Measurements from ENCODE around the gene PPHLN1. TPM values are rescaled to one million over a fixed set of nuclear protein-coding genes. Genes with fewer than 3 reads are reported as not detected.
A peak's percentile ranks its signal among the peaks of the same experiment; 100 is the strongest.

Gene PPHLN1
- total and polyA plus RNA-seq, 2 of the 8 experiments (the other 6 are each of a cell fraction or from before 2014, with no cell fraction given) = 34.3 to 71.6 TPM

GRCh38 chr12:42325653-42326474, at the start of gene PPHLN1, which contains the start of gene ZCRB1 (continued):
- no peak for TF ChIP-seq NRF1 (IDR thresholded peaks at IDR 0.05; ENCODE audit: low read depth, low read length)
- no peak for TF ChIP-seq CHD2 (IDR thresholded peaks at IDR 0.05; ENCODE audit: low read length)
- TF ChIP-seq RAD21 (IDR thresholded peaks at IDR 0.05 in 1 of 2, conservative IDR thresholded peaks at IDR 0.05 in 1 of 2; ENCODE audit: low read depth in 2 of 2, low read length in 2 of 2) = peak in 1 of 2 experiments; percentile 1; a peak in 1 of 4 replicates
- TF ChIP-seq SAP30 (IDR thresholded peaks at IDR 0.05; ENCODE audit: insufficient read depth, insufficient replicate concordance, low read length) = peak; percentile 40
- TF ChIP-seq ATF3 (IDR thresholded peaks at IDR 0.05; ENCODE audit: insufficient read depth, low read depth, low read length) = peak; percentile 74
- no peak for TF ChIP-seq POU5F1 (IDR thresholded peaks at IDR 0.05; ENCODE audit: low read depth, low read length)
- TF ChIP-seq JUN (IDR thresholded peaks at IDR 0.05; ENCODE audit: low read depth, low read length) = no peak
- peak; percentile 89 for TF ChIP-seq PHF8 (conservative IDR thresholded peaks at IDR 0.05; ENCODE audit: low read depth, low read length)
- TF ChIP-seq SP2 (IDR thresholded peaks at IDR 0.05; ENCODE audit: low read length) = no peak
- peak; percentile 24 to 92; a peak in 2 of 4 replicates for TF ChIP-seq SIN3A (conservative IDR thresholded peaks at IDR 0.05 in 1 of 2, IDR thresholded peaks at IDR 0.05 in 1 of 2; ENCODE audit: low read depth in 1 of 2, low read length in 2 of 2)
- TF ChIP-seq TAF7 (optimal IDR thresholded peaks at IDR 0.05; ENCODE audit: borderline replicate concordance, low read depth, low read length) = peak; percentile 32
- TF ChIP-seq HDAC2 (IDR thresholded peaks at IDR 0.05; ENCODE audit: borderline replicate concordance in 1 of 2, low read depth in 2 of 2, low read length in 2 of 2) = no peak
- TF ChIP-seq SRF (IDR thresholded peaks at IDR 0.05; ENCODE audit: low read depth, low read length) = peak; percentile 64
- TF ChIP-seq CBX8 (IDR thresholded peaks at IDR 0.05; ENCODE audit: borderline replicate concordance, low read depth, low read length) = no peak
- TF ChIP-seq TCF12 (IDR thresholded peaks at IDR 0.05; ENCODE audit: low read depth, low read length) = 0 out of 2 replicates have a peak, but pooled peaks have one; percentile 40

All from H1 (cell line).